Mucosa of rectum (tissue), 2 donors: ENCODE data around the gene FAM236C.
"Not testable (repeated sequence)": the region's sequence is repeated elsewhere in the genome, so short reads cannot be mapped to it uniquely, and the experiment has no call there.

Source experiments
- H3K27ac ChIP-seq, 2 donors: one replicate each; pipeline ENCODE4 v1.7.0; 2013; ENCODE audit warnings: inconsistent platforms in 2 of 2, low read depth in 2 of 2, low read length in 2 of 2
- H3K27me3 ChIP-seq, 2 donors: one replicate each; pipeline ENCODE4 v1.7.0; 2013; ENCODE audit warnings: low read length in 2 of 2; ENCODE audit not compliant: control insufficient read depth in 2 of 2, insufficient read depth in 2 of 2
- H3K36me3 ChIP-seq, 2 donors: one replicate each; pipeline ENCODE4 v1.7.0; 2013; ENCODE audit warnings: low read length in 2 of 2; ENCODE audit not compliant: control insufficient read depth in 2 of 2, insufficient read depth in 2 of 2
- H3K4me1 ChIP-seq, 2 donors: one replicate each; pipeline ENCODE4 v1.7.0; 2013; ENCODE audit warnings: low read length in 2 of 2, mild to moderate bottlenecking in 1 of 2; ENCODE audit not compliant: control insufficient read depth in 2 of 2, insufficient read depth in 2 of 2
- H3K4me3 ChIP-seq, 2 donors: one replicate each; pipeline ENCODE4 v1.7.0; 2013; ENCODE audit warnings: low read length in 2 of 2
- H3K9ac ChIP-seq, 2 donors: one replicate each; pipeline ENCODE4 v1.7.0; 2013; ENCODE audit warnings: low read length in 2 of 2, low read depth in 1 of 2, mild to moderate bottlenecking in 1 of 2
- H3K9me3 ChIP-seq, 2 donors: one replicate each; pipeline ENCODE4 v1.7.0; 2013; ENCODE audit warnings: low read length in 2 of 2; ENCODE audit not compliant: control insufficient read depth in 2 of 2
- donor health status: healthy.
- donor health status: Normal muscosa, but diverticular disease.

The FAM236C gene

GRCh38 chrX:72943819-72944169 is 31.4 kb downstream of the FAM236C start, which contains the start of gene DMRTC1:
TSS of gene DMRTC1 (minus strand) at chrX:72943837. CDS start at chrX:72875694, 68,143 bp downstream.
- not testable (repeated sequence) for H3K27me3 ChIP-seq, H3K4me1 ChIP-seq, H3K36me3 ChIP-seq, H3K9ac ChIP-seq, H3K27ac ChIP-seq, H3K4me3 ChIP-seq, H3K9me3 ChIP-seq

- not testable (repeated sequence) for H3K36me3 ChIP-seq, H3K4me1 ChIP-seq, H3K9ac ChIP-seq, H3K9me3 ChIP-seq, H3K27me3 ChIP-seq, H3K4me3 ChIP-seq, H3K27ac ChIP-seq
These were observed 47.6 kb downstream of the FAM236C start for GRCh38 chrX:72959971-72960370.
